Endothelial cell of umbilical vein (primary cell): ENCODE data around the gene RPRML. TPM values are rescaled to one million over a fixed set of nuclear protein-coding genes. Genes with fewer than 3 reads are reported as not detected.

Experiments
- BruUV-seq: library from RNA; stranded (reverse); fragments of 400-500 nt; replicated peaks from 2 replicates; lab custom pipeline; 2021; lab: Mats Ljungman, UMichigan
- CTCF ChIA-PET: fragments of 300-600, 350-600 bp; sonication (Branson Sonifier 250); formaldehyde crosslinking; loops from one replicate; lab custom pipeline; 2021; ENCODE audit warnings: antibody characterized with exemption, inconsistent platforms; lab: Charles Lee
- POLR2A ChIA-PET: fragments of 300-600, 350-600 bp; sonication (Branson Sonifier 250); formaldehyde crosslinking; loops from one replicate; lab custom pipeline; 2021; ENCODE audit warnings: antibody characterized with exemption, inconsistent platforms; lab: Charles Lee
- DNase-seq: peaks from one replicate; pipeline ENCODE4 v3.0.0-alpha.2; 2011; ENCODE audit warnings: low read depth, low spot score
- FAIRE-seq: peaks from 2 replicates; lab custom pipeline; 2011; peaks lifted over from hg19 to GRCh38; lab: Jason Lieb, UNC
- H2AFZ ChIP-seq: 2 replicates; pipeline ENCODE4 v1.6.0; 2012; ENCODE audit warnings: low read depth, low read length, control low read depth, inconsistent platforms
- H3K27ac ChIP-seq: 2 replicates; pipeline ENCODE4 v1.5.1; 2011; ENCODE audit warnings: low read depth, mild to moderate bottlenecking, control low read depth, low read length, moderate library complexity; ENCODE audit not compliant: insufficient read depth
- H3K27me3 ChIP-seq, 2 experiments: 2 replicates each; pipeline versions ENCODE4 v1.6.0 to v1.6.1; 2011; ENCODE audit warnings: low read length in 2 of 2, mixed read lengths in 1 of 2; ENCODE audit not compliant: control insufficient read depth in 2 of 2, insufficient read depth in 2 of 2
- H3K36me3 ChIP-seq, 2 experiments: 2 replicates in 1 of 2; 3 replicates in 1 of 2; pipeline ENCODE4 v1.5.1; 2011; ENCODE audit warnings: low read length in 2 of 2, mild to moderate bottlenecking in 1 of 2, moderate library complexity in 1 of 2; ENCODE audit not compliant: control insufficient read depth in 2 of 2, insufficient read depth in 2 of 2; ENCODE audit errors: extremely low read depth in 1 of 2
- H3K4me1 ChIP-seq: 3 replicates; pipeline ENCODE4 v1.5.1; 2011; ENCODE audit warnings: mild to moderate bottlenecking, low read length; ENCODE audit not compliant: control insufficient read depth, insufficient read depth; ENCODE audit errors: extremely low read depth
- H3K4me2 ChIP-seq: 2 replicates; pipeline ENCODE4 v1.6.1; 2011; ENCODE audit warnings: low read length, control low read depth, mixed read lengths; ENCODE audit not compliant: insufficient read depth
- H3K4me3 ChIP-seq, 3 experiments: fragments of 200-600 bp in 1 of 3; sonication (generic), shearing (Covaris generic) in 1 of 3; replicated peaks in 1 of 3; 2 replicates each; pipeline ENCODE4 v1.5.1; 2011 to 2016; ENCODE audit warnings: control low read depth in 3 of 3, low read length in 3 of 3, mild to moderate bottlenecking in 2 of 3, inconsistent platforms in 1 of 3, low read depth in 1 of 3, moderate library complexity in 1 of 3; ENCODE audit not compliant: insufficient read depth in 1 of 3
- H3K79me2 ChIP-seq: 2 replicates; pipeline ENCODE4 v1.6.0; 2012; ENCODE audit warnings: low read length, inconsistent platforms; ENCODE audit not compliant: control insufficient read depth, insufficient read depth
- H3K9ac ChIP-seq: replicated peaks from 2 replicates; pipeline ENCODE3; 2011; ENCODE audit warnings: low read length, control low read depth; ENCODE audit not compliant: insufficient read depth; ENCODE audit errors: extremely low read depth
- H3K9me1 ChIP-seq: replicated peaks from 3 replicates; pipeline ENCODE4 v1.6.0; 2011; ENCODE audit warnings: mild to moderate bottlenecking, low read length; ENCODE audit not compliant: control insufficient read depth, insufficient read depth; ENCODE audit errors: extremely low read depth
- H3K9me3 ChIP-seq: replicated peaks from 2 replicates; pipeline ENCODE4 v1.5.1; 2012; ENCODE audit warnings: low read length, inconsistent platforms; ENCODE audit not compliant: control insufficient read depth, insufficient read depth
- H4K20me1 ChIP-seq: replicated peaks from 2 replicates; pipeline ENCODE3; 2011; ENCODE audit warnings: mild to moderate bottlenecking, low read length; ENCODE audit not compliant: control insufficient read depth, insufficient read depth; ENCODE audit errors: extremely low read depth
- CTCF ChIP-seq, 2 donors: IDR thresholded peaks; 1 replicate in 1 of 2; 2 replicates in 1 of 2; pipeline ENCODE4 v1.5.1; 2011; ENCODE audit warnings: low read length in 2 of 2, mild to moderate bottlenecking in 2 of 2, moderate library complexity in 2 of 2, control low read depth in 1 of 2, inconsistent platforms in 1 of 2, low read depth in 1 of 2; ENCODE audit not compliant: insufficient read depth in 1 of 2; ENCODE audit errors: extremely low read depth in 1 of 2
- EZH2 ChIP-seq: IDR thresholded peaks from 2 replicates; pipeline ENCODE4 v1.6.1; 2012; ENCODE audit warnings: borderline replicate concordance, low read depth, mild to moderate bottlenecking, moderate library complexity, low read length, inconsistent platforms; ENCODE audit not compliant: severe bottlenecking
- FOS ChIP-seq: IDR thresholded peaks from 2 replicates; pipeline ENCODE4 v1.6.1; 2011; ENCODE audit warnings: mild to moderate bottlenecking, low read length, moderate library complexity, borderline replicate concordance; ENCODE audit not compliant: insufficient read depth
- GATA2 ChIP-seq: IDR thresholded peaks from 2 replicates; pipeline ENCODE4 v1.7.0; 2011; ENCODE audit warnings: low read depth, mild to moderate bottlenecking, moderate library complexity, mixed read lengths, low read length; ENCODE audit not compliant: insufficient read length, insufficient read depth
- JUN ChIP-seq: IDR thresholded peaks from 2 replicates; pipeline ENCODE4 v1.6.1; 2011; ENCODE audit warnings: borderline replicate concordance, low read depth; ENCODE audit not compliant: insufficient read length, insufficient read depth
- MAX ChIP-seq: IDR thresholded peaks from 2 replicates; pipeline ENCODE4 v1.6.1; 2011; ENCODE audit not compliant: insufficient read depth, insufficient read length
- MYC ChIP-seq: IDR thresholded peaks from one replicate; pipeline ENCODE4 v1.6.1; 2011; ENCODE audit warnings: mild to moderate bottlenecking, low read depth, low read length
- POLR2A ChIP-seq: IDR thresholded peaks from 2 replicates; pipeline ENCODE4 v1.6.1; 2012; ENCODE audit warnings: low read depth, mild to moderate bottlenecking, control low read depth, low read length
- POLR2AphosphoS5 ChIP-seq: IDR thresholded peaks from 2 replicates; pipeline ENCODE4 v1.6.1; 2012; ENCODE audit warnings: low read depth, mild to moderate bottlenecking, control low read depth, low read length, moderate library complexity; ENCODE audit not compliant: insufficient read depth
- dilution Hi-C: fragments of 300-500 bp; cut with MboI; formaldehyde crosslinking; loops from one replicate; pipeline ENCODE4 v1.15.0; 2019; ENCODE audit warnings: low sequenced_read_pairs; ENCODE audit not compliant: extremely low pct_ligation_motif_present
- intact Hi-C: fragments of 100-400 bp; cut with micrococcal nuclease; formaldehyde crosslinking; loops from one replicate; pipeline ENCODE4 v1.10.0; 2022
- polyA plus RNA-seq, 4 experiments: library from polyadenylated mRNA; depleted of rRNA in 3 of 4; stranded (reverse) in 3 of 4; unstranded in 1 of 4; fragments of >200 nt; gene quantifications; 2 replicates each; pipeline versions ENCODE4 v1.2.1 to v1.2.3, GENCODE V29; 2011 to 2012; ENCODE audit warnings: missing spikeins in 1 of 4
- total RNA-seq: library from RNA; stranded (reverse); gene quantifications from 2 replicates; pipeline ENCODE4 v1.2.3, GENCODE V29; 2021

RPRML gene
- total and polyA plus RNA-seq, 2 donors (not counting 3 experiments of a cell fraction or from before 2014, with no cell fraction given): 0.08 TPM; not detected in 1

GRCh38 chr17:46944931-46945330 is 34.1 kb downstream of the RPRML start:
- Histone ChIP-seq H3K4me3 (no peak overlapping the region), H3K27ac (no peak overlapping the region), H3K9ac (no peak overlapping the region), H3K36me3 (peaks cover 0 to 3% of the 10 kb centered on the region in 2 experiments), H3K4me2 (no peak overlapping the region), H3K27me3 (no peaks in the 10 kb centered on the region), H3K79me2 (no peaks in the 10 kb centered on the region), H3K9me3 (no peaks in the 10 kb centered on the region), H3K9me1 (no peaks in the 10 kb centered on the region), H2AFZ (no peak overlapping the region), H3K4me1 (peaks cover 11% of the 10 kb centered on the region), H4K20me1 (no peaks in the 10 kb centered on the region)
- intact Hi-C loops: loop anchor here (5.0 kb wide), 1 partner anchor 372 kb away; no protein-coding TSS in a partner anchor
- TF ChIP-seq MYC (no peak), CTCF (IDR thresholded peaks at IDR 0.05; ENCODE audit: extremely low read depth in 1 of 2, insufficient read depth in 1 of 2, low read depth in 1 of 2, low read length in 2 of 2) (no peak), MAX (no peak), EZH2 (no peak), GATA2 (no peak), POLR2A (no peak), JUN (no peak), POLR2AphosphoS5 (no peak), FOS (no peak)
- CTCF ChIA-PET: interaction anchor here (0.7 to 3.5 kb wide), 4 partner anchors 11 to 58 kb away, joined by 3 to 36 read pairs (median 4); no protein-coding TSS in a partner anchor
- BruUV-seq: no TSS peak
- DNase-seq (no peak), FAIRE-seq (no peak)
- POLR2A ChIA-PET: no interaction called here
- dilution Hi-C loops: no loop called here
